IMR-90 (cell line): Measurements from ENCODE around the gene L3MBTL4. TPM values are rescaled to one million over a fixed set of nuclear protein-coding genes. Genes with fewer than 3 reads are reported as not detected.

ENCODE experiments used
- ATAC-seq: fragments of 200-7000 bp; cut with Tn5 transposase; 2 replicates; pipeline ENCODE4 v1.9.1; 2020; ENCODE audit warnings: low read depth, mild to moderate bottlenecking, moderate library complexity
- BruUV-seq: library from RNA; stranded (reverse); fragments of 400-500 nt; replicated peaks from 2 replicates; lab custom pipeline; 2021; lab: Mats Ljungman, UMichigan
- CTCF ChIA-PET: fragments of 300-600 bp; formaldehyde crosslinking; extraction: SDS; loops from one replicate; lab custom pipeline; 2021; ENCODE audit warnings: antibody characterized with exemption; lab: Yijun Ruan, JAX
- POLR2A ChIA-PET: fragments of 300-600 bp; sonication (Branson Sonifier 250); formaldehyde crosslinking; loops from one replicate; lab custom pipeline; 2022; ENCODE audit warnings: antibody characterized with exemption; ENCODE audit not compliant: unreplicated experiment; lab: Charles Lee
- DNase-seq: peaks from one replicate; pipeline ENCODE4 v3.0.0; 2013
- H2AFZ ChIP-seq: replicated peaks from 2 replicates; pipeline ENCODE3; 2013; ENCODE audit warnings: low read length, mild to moderate bottlenecking; ENCODE audit not compliant: poor library complexity
- H2AK5ac ChIP-seq: 2 replicates; pipeline ENCODE4 v1.6.1; 2013; ENCODE audit warnings: low read depth, low read length, inconsistent platforms
- H2AK9ac ChIP-seq: replicated peaks from 2 replicates; pipeline ENCODE3; 2013; ENCODE audit warnings: mild to moderate bottlenecking, low read depth, low read length, moderate library complexity; ENCODE audit not compliant: poor library complexity
- H2BK120ac ChIP-seq: 2 replicates; pipeline ENCODE4 v1.6.1; 2013; ENCODE audit warnings: low read depth, low read length, inconsistent platforms
- H2BK15ac ChIP-seq: 3 replicates; pipeline ENCODE4 v1.6.1; 2013; ENCODE audit warnings: low read depth, low read length, inconsistent platforms
- H2BK20ac ChIP-seq: 2 replicates; pipeline ENCODE4 v1.6.1; 2013; ENCODE audit warnings: low read depth, mild to moderate bottlenecking, inconsistent platforms, low read length, moderate library complexity
- H2BK5ac ChIP-seq: 2 replicates; pipeline ENCODE4 v1.6.1; 2013; ENCODE audit warnings: mild to moderate bottlenecking, low read depth, low read length, inconsistent platforms; ENCODE audit not compliant: poor library complexity, severe bottlenecking
- H3K14ac ChIP-seq: replicated peaks from 2 replicates; pipeline ENCODE4 v1.6.1; 2013; ENCODE audit warnings: low read depth, low read length, inconsistent platforms
- H3K18ac ChIP-seq: 2 replicates; pipeline ENCODE4 v1.6.1; 2013; ENCODE audit warnings: low read depth, low read length, control low read depth
- H3K23ac ChIP-seq: 2 replicates; pipeline ENCODE4 v1.6.1; 2013; ENCODE audit warnings: low read depth, low read length, inconsistent platforms
- H3K27ac ChIP-seq: 2 replicates; pipeline ENCODE4 v1.5.1; 2013; ENCODE audit warnings: mild to moderate bottlenecking, control low read depth, low read length; ENCODE audit not compliant: insufficient read depth
- H3K27me3 ChIP-seq: 2 replicates; pipeline ENCODE4 v1.6.1; 2013; ENCODE audit warnings: low read length; ENCODE audit not compliant: control insufficient read depth, insufficient read depth
- H3K36me3 ChIP-seq: 2 replicates; pipeline ENCODE4 v1.6.1; 2013; ENCODE audit warnings: low read length, mixed read lengths; ENCODE audit not compliant: control insufficient read depth, insufficient read depth
- H3K4ac ChIP-seq: 2 replicates; pipeline ENCODE4 v1.6.1; 2013; ENCODE audit warnings: low read depth, low read length, inconsistent platforms
- H3K4me1 ChIP-seq: 2 replicates; pipeline ENCODE4 v1.6.1; 2013; ENCODE audit warnings: low read length, mixed read lengths; ENCODE audit not compliant: control insufficient read depth, insufficient read depth
- H3K4me2 ChIP-seq: 2 replicates; pipeline ENCODE4 v1.6.1; 2013; ENCODE audit warnings: low read depth, mild to moderate bottlenecking, control low read depth, low read length, moderate library complexity
- H3K4me3 ChIP-seq: 2 replicates; pipeline ENCODE4 v1.5.1; 2013; ENCODE audit warnings: low read depth, mild to moderate bottlenecking, control low read depth, low read length, moderate library complexity; ENCODE audit not compliant: insufficient read depth
- H3K56ac ChIP-seq: 2 replicates; pipeline ENCODE4 v1.6.1; 2013; ENCODE audit warnings: low read length, inconsistent platforms; ENCODE audit not compliant: insufficient read depth; ENCODE audit errors: extremely low read depth
- H3K79me1 ChIP-seq, 2 experiments: 2 replicates each; pipeline ENCODE4 v1.6.1; 2013; ENCODE audit warnings: low read length in 2 of 2, inconsistent platforms in 1 of 2, low read depth in 1 of 2
- H3K9ac ChIP-seq: 2 replicates; pipeline ENCODE4 v1.6.1; 2013; ENCODE audit warnings: low read depth, low read length, control low read depth
- H3K9me1 ChIP-seq: 2 replicates; pipeline ENCODE4 v1.6.1; 2013; ENCODE audit warnings: low read length, inconsistent platforms; ENCODE audit not compliant: insufficient read depth
- H3K9me3 ChIP-seq: 2 replicates; pipeline ENCODE4 v1.6.1; 2013; ENCODE audit warnings: low read length; ENCODE audit not compliant: control insufficient read depth, insufficient read depth
- H4K20me1 ChIP-seq: 2 replicates; pipeline ENCODE4 v1.6.1; 2013; ENCODE audit warnings: low read length, inconsistent platforms; ENCODE audit not compliant: insufficient read depth
- H4K5ac ChIP-seq: 2 replicates; pipeline ENCODE4 v1.6.1; 2013; ENCODE audit warnings: mild to moderate bottlenecking, low read depth, low read length, control low read depth
- H4K8ac ChIP-seq, 2 experiments: 2 replicates each; pipeline ENCODE4 v1.6.1; 2013; ENCODE audit warnings: low read depth in 2 of 2, low read length in 2 of 2, control low read depth in 1 of 2, inconsistent platforms in 1 of 2
- H4K91ac ChIP-seq: 2 replicates; pipeline ENCODE4 v1.6.1; 2013; ENCODE audit warnings: low read depth, low read length, inconsistent platforms; ENCODE audit not compliant: insufficient read depth
- CEBPB ChIP-seq: IDR thresholded peaks from 2 replicates; pipeline ENCODE4 v1.6.1; 2012; ENCODE audit warnings: low read depth, low read length, improper control_type of control experiment
- ELK1 ChIP-seq: fragments of 150-350 bp; IDR thresholded peaks from 2 replicates; pipeline ENCODE4 v1.6.1; 2016; ENCODE audit warnings: low read depth, mild to moderate bottlenecking, low read length, moderate library complexity, borderline replicate concordance
- FOS ChIP-seq: fragments of 150-350 bp; IDR thresholded peaks from 2 replicates; pipeline ENCODE4 v1.6.1; 2016; ENCODE audit warnings: low read depth, low read length
- NFE2L2 ChIP-seq: fragments of 150-350 bp; IDR thresholded peaks from 2 replicates; pipeline ENCODE4 v1.6.1; 2016; ENCODE audit warnings: low read depth, mild to moderate bottlenecking, low read length
- POLR2A ChIP-seq: IDR thresholded peaks from 2 replicates; pipeline ENCODE4 v1.6.1; 2012; ENCODE audit warnings: mild to moderate bottlenecking, low read depth, low read length
- RCOR1 ChIP-seq: IDR thresholded peaks from 2 replicates; pipeline ENCODE4 v1.6.1; 2012; ENCODE audit warnings: mild to moderate bottlenecking, low read length, improper control_type of control experiment; ENCODE audit not compliant: insufficient replicate concordance
- RFX5 ChIP-seq: IDR thresholded peaks from 2 replicates; pipeline ENCODE4 v1.8.0; 2012; ENCODE audit warnings: low read depth, mild to moderate bottlenecking, low read length, moderate library complexity
- WGBS, 2 experiments: methylation state at CpG; one replicate each; pipeline versions ENCODE4 v1.1.5 to v1.1.7; 2013; ENCODE audit warnings: missing lambda C conversion rate in 2 of 2; ENCODE audit not compliant: insufficient read length in 1 of 2; ENCODE audit errors: extremely low coverage in 2 of 2; 5-methylcytosine and 5-hydroxymethylcytosine counted together
- dilution Hi-C: fragments of 300-500 bp; cut with HindIII; formaldehyde crosslinking; loops from one replicate; pipeline ENCODE4 v1.14.3; 2018; ENCODE audit warnings: low sequenced_read_pairs; ENCODE audit not compliant: unreplicated experiment
- in situ Hi-C: fragments of 300-500 bp; cut with MboI; formaldehyde crosslinking; loops from 3 replicates; pipeline ENCODE4 v1.14.3; 2019; ENCODE audit warnings: low sequenced_read_pairs, inconsistent platforms, mixed read lengths
- intact Hi-C: fragments of 100-400 bp; cut with micrococcal nuclease; formaldehyde crosslinking; loops from 2 replicates; pipeline ENCODE4 v1.10.0; 2022
- polyA plus RNA-seq, 3 experiments: library from polyadenylated mRNA; depleted of rRNA; stranded (reverse); fragments of >200 nt; gene quantifications; 2 replicates each; pipeline ENCODE4 v1.2.3, GENCODE V29; 2012; ENCODE audit warnings: low replicate concordance in 1 of 3
- total RNA-seq: library from RNA; depleted of rRNA; stranded (reverse); fragments of >200 nt; gene quantifications from 2 replicates; pipeline ENCODE4 v1.2.3, GENCODE V29; 2012

L3MBTL4 gene
- total and polyA plus RNA-seq, 2 of the 4 experiments (the other 2 are of a cell fraction): under 0.01 to 0.02 TPM

- in situ Hi-C loops: no loop called here
- POLR2A ChIA-PET: no interaction called here
- no peak overlapping the region for H4K5ac ChIP-seq
These were observed 158.8 kb downstream of the L3MBTL4 start for GRCh38 chr18:6255886-6256285.

More at GRCh38 chr18:6255886-6256285, 158.8 kb downstream of the L3MBTL4 start:
- Histone ChIP-seq H3K9ac (no peak overlapping the region), H3K79me1 (no peaks in the 10 kb centered on the region), H4K20me1 (no peaks in the 10 kb centered on the region), H2AK5ac (no peak overlapping the region), H4K91ac (no peak overlapping the region), H2BK15ac (no peak overlapping the region), H3K56ac (no peak overlapping the region), H3K27ac (no peak overlapping the region), H2AK9ac (no peak overlapping the region), H3K14ac (no peak overlapping the region), H2BK120ac (no peak overlapping the region), H3K4me2 (no peak overlapping the region), H3K36me3 (no peaks in the 10 kb centered on the region), H2BK5ac (no peak overlapping the region), H3K9me3 (no peaks in the 10 kb centered on the region), H3K4ac (no peak overlapping the region), H3K27me3 (no peaks in the 10 kb centered on the region), H3K23ac (no peak overlapping the region), H2AFZ (no peak overlapping the region), H3K18ac (no peak overlapping the region), H3K9me1 (no peaks in the 10 kb centered on the region), H3K4me3 (no peak overlapping the region), H4K8ac (no peak overlapping the region), H2BK20ac (no peak overlapping the region), H3K4me1 (no peaks in the 10 kb centered on the region)
- BruUV-seq: no TSS peak
- no peak for DNase-seq
- TF ChIP-seq NFE2L2 (no peak), RCOR1 (no peak), ELK1 (no peak), CEBPB (no peak), POLR2A (no peak), RFX5 (no peak), FOS (no peak)
- intact Hi-C loops: no loop called here
- WGBS, 2 experiments: no CpG with 5 or more reads among the region's 1 CpG
- ATAC-seq: no peak
- CTCF ChIA-PET: no interaction called here
- dilution Hi-C loops: no loop called here
